ENCODE data around the gene PDCD4. TPM values are rescaled to one million over a fixed set of nuclear protein-coding genes. Genes with fewer than 3 reads are reported as not detected.

The PDCD4 gene
- total RNA-seq, 2 donors from 2014 or later = 22.1 to 22.6 TPM

DNA sequence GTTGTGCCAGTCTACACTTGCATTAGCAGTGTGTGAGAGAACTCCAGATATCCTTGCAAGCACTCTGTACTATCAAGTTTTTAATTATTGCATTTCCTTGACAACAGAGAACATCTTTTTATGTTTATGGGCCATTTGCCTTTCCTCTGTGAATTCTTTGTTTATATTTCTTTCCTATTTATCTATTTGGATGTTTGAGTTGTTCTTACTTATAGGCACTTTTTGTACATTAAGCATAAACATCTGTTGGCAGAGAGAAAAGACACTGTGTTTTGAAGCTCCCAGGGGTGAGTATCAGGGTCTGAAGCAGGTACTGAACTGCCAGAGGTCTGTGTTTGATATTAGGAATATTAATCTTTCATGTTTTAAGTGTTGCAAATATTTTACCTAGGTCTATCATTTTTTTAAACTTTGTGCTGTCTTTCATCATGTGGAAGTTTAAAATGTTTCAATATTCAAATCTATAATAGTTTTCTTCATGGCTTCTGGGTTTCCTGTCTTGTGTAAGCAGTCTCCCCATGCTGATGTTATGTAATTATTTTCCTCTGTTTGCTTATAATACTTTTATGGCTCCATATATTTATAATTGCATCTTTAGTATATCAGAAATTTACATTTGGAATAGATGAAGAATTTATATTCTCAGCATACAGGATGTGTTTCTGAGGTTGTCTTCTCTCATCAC, 17.7 kb upstream of the PDCD4 start:
- Histone ChIP-seq H3K27me3 (no peaks in the 10 kb centered on the region), H3K27ac (no peak overlapping the region), H3K4me1 (peaks cover 0 to 18% of the 10 kb centered on the region in 2 donors), H3K4me3 (no peak overlapping the region), H3K36me3 (no peaks in the 10 kb centered on the region), H3K9me3 (no peaks in the 10 kb centered on the region)
- TF ChIP-seq CTCF (IDR thresholded peaks at IDR 0.05) = no peak
- DNase-seq (ENCODE audit: low spot score) = no peak

DNA sequence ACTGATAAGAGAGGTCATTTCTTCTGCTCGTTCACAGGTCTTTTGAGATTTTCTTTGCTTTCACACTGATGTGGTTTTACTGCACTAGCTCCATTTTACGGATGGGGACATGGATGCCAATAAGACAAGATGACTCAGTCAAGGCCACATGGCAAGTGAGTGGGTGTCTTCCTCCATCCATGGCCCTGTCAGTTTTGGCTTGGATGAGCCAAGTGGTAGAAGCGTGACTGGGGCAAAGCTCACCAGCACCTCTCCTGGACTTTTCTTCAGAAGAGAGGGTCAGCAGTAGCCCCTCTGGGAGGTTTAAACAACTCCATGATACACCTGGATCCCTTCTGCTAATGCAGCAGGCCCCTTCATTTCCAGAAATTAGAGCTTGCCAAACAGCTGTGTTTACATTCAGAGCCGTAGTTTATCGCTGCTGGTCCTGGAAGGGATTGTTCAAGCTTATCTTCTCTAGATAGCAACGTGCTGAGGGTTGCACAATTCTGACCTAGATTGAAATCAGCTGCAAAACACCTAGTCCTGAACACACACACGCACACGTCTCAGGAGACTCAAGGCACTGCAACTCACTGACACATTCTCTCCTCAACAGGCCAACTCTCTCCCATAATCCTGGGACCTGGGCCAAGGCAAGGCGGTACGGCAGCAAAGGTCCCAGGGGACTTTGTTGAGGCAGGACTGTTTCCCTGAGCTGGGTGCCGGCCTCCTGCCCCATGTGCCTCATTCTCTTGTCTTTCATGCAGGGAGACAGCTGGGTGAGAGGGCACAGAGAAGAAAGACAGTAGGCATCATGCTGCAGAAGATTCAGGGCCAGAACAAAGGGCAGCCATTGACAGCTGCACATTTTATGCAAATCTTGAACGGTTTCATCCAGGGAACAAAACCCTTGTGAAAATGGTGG, 14.2 kb upstream of the PDCD4 start:
- TF ChIP-seq CTCF (IDR thresholded peaks at IDR 0.05) = no peak
- Histone ChIP-seq H3K4me3 (no peak overlapping the region), H3K9me3 (no peaks in the 10 kb centered on the region), H3K27me3 (no peaks in the 10 kb centered on the region), H3K36me3 (no peaks in the 10 kb centered on the region), H3K4me1 (peaks cover 0 to 36% of the 10 kb centered on the region in 2 donors), H3K27ac (no peak overlapping the region)
- DNase-seq (ENCODE audit: low spot score) = peak; percentile 58

GRCh38 chr10:110858297-110858934, 13.3 kb upstream of the PDCD4 start:
- H3K4me1 ChIP-seq = peaks cover 0 to 36% of the 10 kb centered on the region in 2 donors
- H3K27ac ChIP-seq = peak overlapping the region in 1 of 2 donors; percentile 20
- H3K4me3 ChIP-seq = no peak overlapping the region
- no peaks in the 10 kb centered on the region for H3K27me3 ChIP-seq
- H3K36me3 ChIP-seq = no peaks in the 10 kb centered on the region
- TF ChIP-seq CTCF (IDR thresholded peaks at IDR 0.05) = no peak
- no peaks in the 10 kb centered on the region for H3K9me3 ChIP-seq
- no peak for DNase-seq (ENCODE audit: low spot score)

- Histone ChIP-seq H3K4me3 (no peak overlapping the region), H3K36me3 (no peaks in the 10 kb centered on the region), H3K4me1 (peaks cover 0 to 40% of the 10 kb centered on the region in 2 donors), H3K27me3 (no peaks in the 10 kb centered on the region), H3K9me3 (no peaks in the 10 kb centered on the region), H3K27ac (peak overlapping the region; percentile 57 to 71)
- no peak for TF ChIP-seq CTCF (IDR thresholded peaks at IDR 0.05)
- peak; percentile 57 for DNase-seq (ENCODE audit: low spot score)
These were observed 12.3 kb upstream of the PDCD4 start for GRCh38 chr10:110859206-110859972.

DNA sequence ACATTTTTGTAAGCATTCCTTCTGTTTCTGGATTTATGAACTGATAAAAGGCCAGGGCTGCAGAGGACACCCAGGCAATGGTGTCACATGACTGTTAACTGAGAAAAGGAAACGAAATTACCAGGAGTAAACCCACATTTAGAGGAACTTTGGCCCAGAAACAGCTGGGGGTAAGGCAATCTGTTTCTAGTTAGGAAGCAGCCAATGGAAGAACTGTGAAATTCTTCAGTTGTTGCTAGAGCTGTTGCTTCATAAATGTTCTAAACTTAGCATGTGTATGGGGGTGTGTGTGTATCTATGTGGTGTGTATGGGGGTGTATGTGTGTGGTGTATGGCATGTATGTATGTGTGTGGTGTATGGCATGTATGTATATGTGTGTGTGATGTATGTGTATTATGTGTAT, 11.8 kb upstream of the PDCD4 start:
- H3K27ac ChIP-seq = peak overlapping the region; percentile 57 to 71
- H3K36me3 ChIP-seq = no peaks in the 10 kb centered on the region
- H3K4me1 ChIP-seq = peaks cover 0 to 46% of the 10 kb centered on the region in 2 donors
- no peaks in the 10 kb centered on the region for H3K9me3 ChIP-seq
- no peak for TF ChIP-seq CTCF (IDR thresholded peaks at IDR 0.05)
- H3K4me3 ChIP-seq = no peak overlapping the region
- no peaks in the 10 kb centered on the region for H3K27me3 ChIP-seq
- DNase-seq (ENCODE audit: low spot score) = peak; percentile 63

Data from right atrium auricular region (tissue), 2 donors.